HG02642 (cell line): ENCODE measurements around the gene CTSF.
"Not testable (repeated sequence)": the region's sequence is repeated elsewhere in the genome, so short reads cannot be mapped to it uniquely, and the experiment has no call there.

Source experiments
- ATAC-seq: cut with Tn5 transposase; IDR thresholded peaks from one replicate; pipeline ENCODE4 v1.9.1; 2021; ENCODE audit warnings: mild to moderate bottlenecking; ENCODE audit not compliant: unreplicated experiment, poor library complexity

Gene CTSF

GRCh38 chr11:66542362-66542761 lies 26.0 kb downstream of the CTSF start:
- ATAC-seq = no peak

GRCh38 chr11:66541892-66542291 lies 26.5 kb downstream of the CTSF start:
- no peak for ATAC-seq

GRCh38 chr11:66540598-66540997 lies 27.8 kb downstream of the CTSF start:
- ATAC-seq = not testable (repeated sequence)

GRCh38 chr11:66539870-66540213 lies 28.6 kb downstream of the CTSF start:
- no peak for ATAC-seq

GRCh38 chr11:66539170-66539869 lies 29.1 kb downstream of the CTSF start:
- ATAC-seq = no peak

- ATAC-seq = no peak
These were observed 35.6 kb downstream of the CTSF start for GRCh38 chr11:66532784-66533183.

- ATAC-seq = no peak
These were observed 36.6 kb downstream of the CTSF start for GRCh38 chr11:66531841-66532240.

- no peak for ATAC-seq
These were observed 37.3 kb downstream of the CTSF start for GRCh38 chr11:66530927-66531709.

GRCh38 chr11:66529655-66530054 lies 38.8 kb downstream of the CTSF start:
- no peak for ATAC-seq

GRCh38 chr11:66529069-66529468 lies 39.3 kb downstream of the CTSF start:
- ATAC-seq = no peak

- ATAC-seq = no peak
These were observed 43.9 kb downstream of the CTSF start for GRCh38 chr11:66524304-66525040.

GRCh38 chr11:66523611-66524010 lies 44.8 kb downstream of the CTSF start:
- ATAC-seq = no peak
